ENCODE data around the gene CFAP46.
"Not testable (repeated sequence)": the region's sequence is repeated elsewhere in the genome, so short reads cannot be mapped to it uniquely, and the experiment has no call there.

The CFAP46 gene

GRCh38 chr10:132979491-132980425, 37.4 kb upstream of the CFAP46 start:
- DNase-seq: no peak

- DNase-seq: no peak
Measured at GRCh38 chr10:132978542-132978941, 36.2 kb upstream of the CFAP46 start.

- DNase-seq: no peak
Measured at GRCh38 chr10:132977807-132978206, 35.4 kb upstream of the CFAP46 start.

GRCh38 chr10:132977076-132977475, 34.7 kb upstream of the CFAP46 start:
- DNase-seq: no peak

GRCh38 chr10:132975831-132976682, 33.7 kb upstream of the CFAP46 start:
- DNase-seq: no peak

- no peak for DNase-seq
Measured at GRCh38 chr10:132974886-132975830, 32.8 kb upstream of the CFAP46 start.

- no peak for DNase-seq
Measured at GRCh38 chr10:132974249-132974796, 32.0 kb upstream of the CFAP46 start.

- no peak for DNase-seq
Measured at GRCh38 chr10:132973903-132974241, 31.5 kb upstream of the CFAP46 start.

GRCh38 chr10:132972986-132973902, 30.9 kb upstream of the CFAP46 start:
- DNase-seq: no peak

- DNase-seq: no peak
Measured at GRCh38 chr10:132972149-132972985, 30.0 kb upstream of the CFAP46 start.

GRCh38 chr10:132971448-132972148, 29.2 kb upstream of the CFAP46 start:
- no peak for DNase-seq

GRCh38 chr10:132970641-132971438, 28.5 kb upstream of the CFAP46 start:
- DNase-seq: no peak

- DNase-seq: peak; percentile 2 to 19
Measured at GRCh38 chr10:132967540-132967939, 25.2 kb upstream of the CFAP46 start.

- no peak for DNase-seq
Measured at GRCh38 chr10:132965411-132966057, 23.2 kb upstream of the CFAP46 start.

- not testable (repeated sequence) for DNase-seq
Measured at GRCh38 chr10:132964707-132965410, 22.5 kb upstream of the CFAP46 start.

- no peak for DNase-seq
Measured at GRCh38 chr10:132964231-132964630, 21.9 kb upstream of the CFAP46 start.

- DNase-seq: no peak
Measured at GRCh38 chr10:132963430-132963960, 21.1 kb upstream of the CFAP46 start.

Measured in CD4-positive, alpha-beta T cell treated with Interleukin-1 beta for 1 hour (primary cell).